Stimulated activated CD8-positive, alpha-beta memory T cell treated with anti-CD3 and anti-CD28 coated beads, Interleukin-4, amount 100 ng/mL, for 48 hours (primary cell): Measurements from ENCODE around the gene IFNGR2.
"Not testable (repeated sequence)": the region's sequence is repeated elsewhere in the genome, so short reads cannot be mapped to it uniquely, and the experiment has no call there.

Source experiments
- DNase-seq: peaks from one replicate; pipeline ENCODE4 v3.0.0-alpha.2; 2020

The IFNGR2 gene

DNA sequence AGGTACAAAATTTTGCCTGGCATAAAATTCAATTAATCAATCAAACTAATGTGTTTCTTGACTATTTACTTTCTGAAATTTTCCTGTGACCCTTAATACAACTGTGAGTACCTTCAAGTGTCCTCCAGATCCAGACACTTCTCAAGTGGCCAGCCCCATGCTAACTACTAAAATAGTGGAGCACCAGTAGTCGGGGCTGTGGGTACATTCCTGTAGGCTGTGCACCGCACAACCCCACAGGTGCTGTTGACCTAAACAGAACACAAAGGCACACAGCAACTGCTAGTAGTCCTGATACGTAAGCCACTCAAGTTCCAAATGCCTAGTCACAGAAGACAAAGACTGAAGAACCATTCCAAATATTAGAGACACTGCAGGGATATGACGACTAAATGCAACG, 40.0 kb downstream of the IFNGR2 start:
- DNase-seq, result no peak

DNA sequence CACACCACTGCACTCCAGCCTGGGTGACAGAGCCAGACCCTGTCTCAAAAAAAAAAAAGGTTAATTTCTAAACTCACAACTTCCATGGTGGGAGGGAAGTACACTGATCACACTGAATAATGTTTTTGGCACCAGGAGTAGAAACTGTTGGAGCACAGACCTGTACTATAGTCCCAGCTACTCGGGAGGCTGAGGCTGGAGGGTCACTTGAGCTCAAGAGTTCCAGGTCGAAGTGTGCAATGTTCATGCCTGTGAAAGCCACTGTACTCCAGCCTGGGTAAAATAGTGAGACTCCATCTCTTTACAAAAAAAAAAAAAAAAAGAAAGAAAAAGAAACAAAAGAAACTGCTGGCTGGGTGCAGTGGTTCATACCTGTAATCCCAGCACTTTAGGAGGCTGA, 41.3 kb downstream of the IFNGR2 start:
- DNase-seq, result no peak

DNA sequence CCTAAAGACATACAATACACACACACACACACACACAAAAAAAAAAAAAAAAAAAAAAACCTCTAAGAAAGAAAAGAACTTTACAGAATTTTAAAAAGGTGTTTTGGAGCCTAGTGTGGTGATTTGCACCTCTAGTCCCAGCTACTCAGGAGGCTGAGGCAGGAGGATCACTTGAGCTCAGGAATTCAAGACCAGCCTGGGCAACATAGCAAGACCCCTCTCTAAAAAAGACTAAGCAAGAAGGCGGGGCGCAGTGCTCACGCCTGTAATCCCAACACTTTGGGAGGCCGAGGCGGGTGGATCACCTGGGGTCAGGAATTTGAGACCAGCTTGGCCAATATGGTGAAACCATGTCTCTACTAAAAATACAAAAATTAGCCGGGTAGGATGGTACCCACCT, 43.4 kb downstream of the IFNGR2 start:
- not testable (repeated sequence) for DNase-seq

DNA sequence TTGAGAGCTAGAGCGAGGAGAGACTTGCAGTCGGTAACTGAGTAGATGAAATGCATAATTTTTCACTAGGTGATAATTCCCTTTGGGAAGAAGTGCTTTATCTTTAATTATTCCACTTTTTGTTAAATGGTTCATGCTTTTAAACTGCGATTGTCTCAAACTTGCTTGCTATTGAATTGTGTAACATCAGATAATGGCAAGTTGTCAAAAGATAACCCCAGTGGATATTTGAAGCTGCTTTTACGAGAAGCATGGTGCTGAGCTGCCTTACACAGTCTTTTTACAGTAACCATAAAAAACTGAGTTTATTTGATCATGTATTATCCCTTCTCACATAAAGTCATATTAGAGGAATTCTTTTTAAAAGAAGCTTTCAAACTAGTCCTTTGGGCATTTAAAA, 46.4 kb downstream of the IFNGR2 start:
- DNase-seq, result no peak

DNA sequence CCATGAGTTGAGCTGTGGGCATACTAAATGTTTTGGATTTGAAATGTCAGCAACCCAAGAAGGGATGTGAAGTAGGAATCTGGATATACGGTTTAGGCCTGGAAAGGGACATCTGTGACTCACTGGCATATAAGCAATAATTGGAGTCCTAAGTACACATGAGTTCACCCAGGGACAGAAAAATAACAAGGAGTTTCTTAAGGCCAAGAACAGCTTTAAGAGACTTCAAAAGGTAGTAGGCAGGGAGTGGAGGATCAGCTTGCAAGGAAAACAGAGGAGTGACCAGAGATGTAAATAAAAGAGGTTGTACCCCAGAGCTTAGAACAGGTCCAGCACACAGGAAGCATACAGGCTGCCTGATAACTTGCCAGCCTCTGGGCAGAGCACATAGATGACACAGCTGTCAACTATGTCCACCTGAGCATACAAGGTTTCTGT, 48.4 kb downstream of the IFNGR2 start:
- DNase-seq, result no peak

DNA sequence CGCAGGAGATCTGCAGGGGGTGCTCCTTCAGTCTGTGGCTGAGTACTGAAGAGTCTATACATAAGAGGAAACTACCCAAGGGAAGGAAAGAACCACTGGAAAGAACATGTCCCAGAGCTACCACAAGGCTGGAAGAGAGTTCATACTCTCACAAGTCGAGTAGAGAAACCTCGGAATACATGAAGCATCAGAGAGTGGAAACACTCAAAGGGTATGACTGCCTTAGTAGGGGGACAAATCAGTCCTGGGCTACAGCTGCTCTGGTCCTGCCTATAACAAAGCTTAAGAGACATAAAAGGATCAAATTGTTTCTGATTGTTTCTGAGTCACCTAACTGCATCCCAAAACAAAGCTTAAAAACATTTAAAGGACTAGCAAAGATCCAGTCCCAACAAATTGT, 49.1 kb downstream of the IFNGR2 start:
- no peak for DNase-seq

DNA sequence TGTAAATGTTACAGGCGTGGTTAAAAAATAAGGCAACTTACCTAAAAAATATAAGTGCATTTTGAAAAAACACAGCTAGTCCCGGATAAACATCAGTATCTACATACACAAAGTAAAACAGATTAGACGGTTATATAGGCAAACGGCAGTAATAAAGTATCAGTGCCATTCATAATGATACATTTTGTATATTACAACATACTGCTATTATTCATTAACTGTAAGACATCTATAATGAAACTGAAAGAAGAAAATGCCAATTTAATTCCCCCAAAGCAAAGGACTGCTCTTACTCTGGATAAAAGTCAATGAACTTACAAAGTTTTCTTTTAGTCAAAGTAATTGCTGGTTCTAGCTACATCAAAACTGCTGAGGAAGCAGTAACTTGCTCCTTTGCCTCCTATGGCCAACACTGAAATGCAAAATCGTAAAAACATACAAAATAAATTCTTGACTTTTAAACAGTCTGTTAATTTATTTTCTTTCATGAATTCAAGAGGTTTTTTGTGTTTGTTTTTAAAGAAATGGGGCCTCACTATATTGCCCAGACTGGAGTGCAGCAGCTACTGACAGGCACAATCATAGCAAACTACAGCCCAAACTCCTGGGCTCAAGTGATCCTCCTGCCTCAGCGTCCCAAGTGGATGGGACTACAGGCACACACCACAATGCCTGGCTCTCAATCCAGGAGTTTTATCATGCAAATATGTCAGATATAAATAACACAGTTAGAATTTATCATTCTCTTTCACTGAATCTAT, 52.7 kb downstream of the IFNGR2 start:
- no peak for DNase-seq

DNA sequence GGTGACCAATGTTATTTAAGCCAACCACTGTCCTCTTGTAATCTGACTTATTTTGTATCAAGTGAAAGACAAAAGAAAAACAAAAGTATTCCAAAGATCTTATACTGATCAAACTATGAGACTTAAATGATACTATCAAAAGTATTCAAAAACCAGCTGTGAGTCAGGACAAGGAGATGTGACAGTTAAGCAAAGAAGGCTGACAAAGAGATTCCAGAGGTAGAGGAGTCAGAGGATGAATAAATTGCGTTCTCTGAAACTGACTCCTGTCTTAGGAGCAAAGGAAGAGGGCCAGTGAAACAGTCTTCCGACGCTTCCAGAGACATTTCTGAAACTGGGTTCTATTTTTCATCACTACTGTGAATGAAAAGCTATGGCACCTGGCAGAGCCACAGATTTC, 55.6 kb downstream of the IFNGR2 start:
- no peak for DNase-seq

DNA sequence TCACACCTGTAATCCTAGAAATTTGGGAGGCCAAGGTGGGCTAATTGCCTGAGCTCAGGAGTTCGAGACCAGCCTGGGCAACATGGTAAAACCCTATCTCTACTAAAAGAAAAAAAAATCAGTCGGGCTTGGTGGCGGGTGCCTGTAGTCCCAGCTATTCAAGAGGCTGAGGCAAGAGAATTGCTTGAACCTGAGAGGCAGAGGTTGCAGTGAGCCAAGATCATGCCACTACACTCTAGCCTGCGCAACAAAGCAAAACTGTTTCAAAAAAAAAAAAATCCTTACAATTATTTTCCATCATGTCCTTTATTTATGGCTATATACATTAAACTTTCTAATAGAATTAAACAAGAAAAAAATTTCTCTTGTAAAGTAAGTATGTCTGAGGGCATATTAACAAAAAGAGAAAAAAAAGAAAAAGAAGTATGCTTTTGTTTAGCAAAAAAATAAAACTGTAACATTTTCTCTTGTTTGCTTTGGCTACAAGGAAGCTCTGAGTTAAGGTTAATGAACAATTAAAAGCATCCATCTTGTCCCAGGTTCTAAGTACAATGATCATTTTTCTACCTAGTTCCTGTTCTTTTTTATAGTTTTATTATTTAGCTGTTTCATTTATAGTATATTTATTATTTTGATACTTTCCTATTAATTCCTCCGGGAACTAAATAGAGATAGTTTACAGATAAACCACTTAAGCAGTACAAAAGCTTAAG, 58.5 kb downstream of the IFNGR2 start:
- no peak for DNase-seq

DNA sequence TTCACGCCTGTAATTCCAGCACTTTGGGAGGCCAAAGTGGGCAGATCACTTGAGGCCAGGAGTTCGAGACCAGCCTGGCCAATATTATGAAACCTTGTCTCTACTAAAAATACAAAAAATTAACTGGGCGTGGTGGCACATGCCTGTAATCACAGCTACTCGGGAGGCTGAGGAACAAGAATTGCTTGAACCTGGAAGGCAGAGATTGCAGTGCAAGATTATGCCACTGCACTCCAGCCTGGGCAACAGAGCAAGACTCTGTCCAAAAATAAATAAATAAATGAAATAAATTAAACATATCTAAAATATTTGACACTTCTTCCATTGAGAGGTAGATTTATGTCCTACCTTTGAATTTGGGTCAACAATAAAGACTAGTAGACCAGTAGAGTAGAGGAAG, 66.0 kb downstream of the IFNGR2 start:
- not testable (repeated sequence) for DNase-seq

DNA sequence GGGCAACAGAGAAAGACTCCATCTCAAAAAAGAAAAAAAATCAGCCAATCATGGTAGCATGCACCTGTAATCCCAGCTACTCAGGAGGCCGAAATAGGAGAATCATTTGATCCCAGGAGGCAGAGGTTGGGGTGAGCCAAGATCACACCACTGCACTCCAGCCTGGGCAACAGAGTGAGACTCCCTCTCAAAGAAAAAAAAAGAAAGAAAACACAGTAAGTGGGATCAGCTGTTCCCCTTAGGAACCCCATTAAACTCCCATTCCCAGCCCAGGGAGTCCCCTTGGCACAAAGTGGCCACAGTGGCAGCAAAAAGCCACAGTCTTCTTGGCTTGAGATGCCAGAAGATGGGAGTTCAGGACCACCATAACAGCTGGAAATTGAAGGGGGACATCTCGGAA, 67.5 kb downstream of the IFNGR2 start:
- DNase-seq, result no peak

DNA sequence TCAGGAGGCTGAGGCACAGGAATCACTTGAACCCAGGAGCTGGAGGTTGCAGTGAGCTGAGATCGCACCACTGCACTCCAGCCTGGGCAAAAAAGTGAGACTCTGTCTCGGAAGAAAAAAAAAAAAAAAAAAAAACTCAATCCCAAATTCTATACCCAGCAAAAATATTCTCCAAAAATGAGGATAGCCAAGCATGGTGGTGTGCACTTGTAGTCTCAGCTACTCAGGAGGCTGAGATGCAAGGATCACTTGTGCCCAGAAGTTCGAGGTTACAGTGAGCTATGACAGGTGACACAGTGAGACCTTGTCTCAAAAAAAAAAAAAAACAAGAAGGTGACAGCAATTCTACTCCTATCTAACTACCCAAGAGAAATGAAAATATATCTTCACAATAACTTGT, 70.1 kb downstream of the IFNGR2 start:
- no peak for DNase-seq

DNA sequence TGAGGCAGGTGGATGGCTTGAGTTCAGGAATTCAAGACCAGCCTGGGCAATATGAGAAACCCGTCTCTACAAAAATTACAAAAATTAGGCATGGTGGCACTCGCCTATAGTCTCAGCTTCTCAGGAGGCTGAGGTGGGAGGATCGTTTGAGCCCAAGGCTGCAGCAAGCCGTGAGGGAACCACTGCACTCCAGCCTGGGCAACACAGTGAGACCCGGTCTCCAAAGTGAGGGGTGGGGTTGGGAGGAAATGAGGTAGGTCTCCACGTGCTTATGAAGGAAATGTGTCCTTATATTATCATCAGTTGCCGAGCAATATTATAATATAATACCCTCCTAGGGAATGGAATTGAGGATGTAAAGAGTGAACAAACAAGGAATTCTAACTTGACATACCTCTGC, 73.9 kb downstream of the IFNGR2 start:
- DNase-seq, result no peak

DNA sequence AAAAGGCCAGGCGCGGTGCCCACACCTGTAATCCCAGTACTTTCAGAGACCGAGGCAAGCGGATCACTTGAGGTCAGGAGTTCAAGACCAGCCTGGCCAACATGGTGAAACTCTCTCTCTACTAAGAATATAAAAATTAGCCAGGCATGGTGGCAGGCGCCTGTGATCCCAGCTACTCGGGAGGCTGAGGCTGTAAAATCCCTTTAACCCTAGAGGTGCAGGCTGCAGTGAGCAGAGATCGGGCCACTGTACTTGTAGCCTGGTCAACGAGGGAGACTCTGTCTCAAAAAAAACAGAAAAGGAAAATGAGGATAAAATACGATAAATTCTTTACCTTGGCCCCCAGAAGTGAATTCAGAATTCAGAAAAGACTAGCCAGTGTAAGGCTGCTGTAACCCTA, 75.0 kb downstream of the IFNGR2 start:
- DNase-seq, result no peak

DNA sequence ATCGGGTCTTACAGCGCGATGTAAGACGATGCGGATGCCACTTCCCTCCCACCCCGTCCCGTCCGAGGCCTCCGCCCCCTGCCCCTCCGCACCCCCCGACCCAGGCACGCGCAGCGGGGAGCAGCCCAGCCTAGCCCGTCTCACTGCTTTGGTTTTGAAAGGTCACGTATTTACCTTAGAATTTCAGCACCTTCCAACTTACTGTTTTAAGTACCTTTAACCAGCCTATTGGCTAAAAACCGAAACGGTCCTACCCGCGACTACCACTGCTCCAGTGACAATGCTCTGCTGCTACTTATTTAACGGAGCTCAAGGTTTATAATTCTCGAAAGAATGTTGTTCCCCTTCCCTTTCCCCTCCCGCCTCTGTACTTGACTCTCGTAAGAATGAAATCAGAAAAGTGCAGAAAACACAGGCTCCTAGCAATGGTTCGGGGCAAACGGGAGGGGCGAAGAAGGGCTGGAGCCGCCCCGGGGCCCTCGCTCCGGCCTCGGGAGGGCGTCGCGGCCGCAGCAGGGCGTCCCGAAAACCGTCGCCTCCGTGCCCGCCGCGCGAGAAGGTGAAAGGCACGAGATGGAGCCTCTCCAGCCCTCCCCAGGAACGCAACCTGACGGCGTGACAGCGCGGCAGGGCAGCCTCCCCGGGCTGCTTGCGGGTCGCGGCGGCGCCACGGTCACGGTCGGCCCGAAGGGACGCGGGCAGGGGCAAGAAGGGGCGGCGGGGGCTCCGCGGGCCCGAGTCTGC, 75.9 kb downstream of the IFNGR2 start:
- DNase-seq, result peak; percentile 56

DNA sequence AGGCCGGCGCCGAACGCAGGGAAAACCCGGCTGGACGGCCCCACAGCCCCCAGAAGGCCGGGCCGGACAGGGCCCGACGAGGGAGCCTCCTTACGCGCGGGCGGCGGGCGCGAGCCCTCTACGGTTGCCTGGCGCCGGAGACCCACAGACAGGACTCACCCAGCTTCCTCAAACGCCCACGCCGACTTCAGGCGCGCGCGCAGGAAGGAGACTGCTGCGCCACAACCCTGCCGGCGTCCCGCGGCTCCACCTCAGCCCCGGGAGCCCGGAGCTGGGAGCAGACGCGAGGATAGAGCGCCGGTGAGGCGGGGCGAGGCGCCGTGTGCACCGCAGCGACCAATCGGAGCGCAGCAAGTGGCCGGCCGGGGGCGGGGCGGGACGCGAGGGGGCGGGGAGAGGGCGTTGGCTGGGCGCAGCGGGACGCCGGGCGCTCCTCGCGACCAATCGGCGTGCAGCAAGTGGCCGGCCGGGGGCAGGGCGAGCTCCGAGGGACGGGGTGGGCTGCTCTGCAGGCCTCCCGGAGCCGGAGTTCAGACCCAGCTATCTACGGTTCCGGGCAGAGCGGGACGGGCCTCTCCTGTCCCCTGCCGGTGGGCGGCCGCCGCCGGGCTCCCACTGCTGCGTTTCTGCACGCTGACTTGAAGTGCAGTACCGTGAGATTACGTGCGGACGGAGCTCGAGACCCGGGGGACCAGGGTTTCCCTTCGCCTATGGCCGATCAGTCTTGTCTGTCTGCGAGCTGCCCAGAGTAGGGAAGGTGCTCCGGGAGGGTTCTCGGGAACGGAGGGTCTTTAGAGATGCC, 76.7 kb downstream of the IFNGR2 start, which contains the start of gene TMEM50B:
Gene TMEM50B, minus strand, starts transcription at position 296 of the 802 bp plus-strand sequence. CDS start 11,089 bp downstream, outside the sequence.
- DNase-seq, result peak; percentile 96

DNA sequence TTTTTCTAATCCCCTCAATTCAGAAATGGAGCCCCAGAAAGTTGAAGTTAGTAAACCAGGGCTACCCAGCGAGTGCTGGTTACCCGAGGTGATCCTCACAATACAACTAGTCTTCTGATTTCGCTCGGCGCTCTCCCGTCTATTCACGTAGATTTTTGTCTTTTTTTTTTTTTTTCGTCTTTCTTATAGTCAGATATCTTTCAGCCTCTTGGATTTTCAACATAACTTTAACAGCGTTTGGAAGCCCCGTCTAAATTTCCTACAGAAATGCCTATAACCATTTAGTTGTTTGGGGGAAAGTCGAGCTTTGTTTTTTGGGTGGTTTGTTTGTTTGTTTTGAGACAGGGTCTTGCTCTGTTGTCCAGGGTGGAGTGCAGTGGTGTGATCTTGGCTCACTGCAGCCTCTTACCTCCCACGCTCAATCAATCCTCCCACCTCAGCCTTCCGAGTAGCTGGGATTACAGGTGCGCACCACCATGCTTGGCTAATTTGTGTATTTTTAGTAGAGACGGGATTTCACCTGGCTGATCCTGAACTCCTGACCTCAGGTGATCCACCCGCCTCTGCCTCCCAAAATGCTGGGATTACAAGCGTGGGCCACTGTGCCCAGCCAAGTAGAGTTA, 77.4 kb downstream of the IFNGR2 start:
- no peak for DNase-seq

DNA sequence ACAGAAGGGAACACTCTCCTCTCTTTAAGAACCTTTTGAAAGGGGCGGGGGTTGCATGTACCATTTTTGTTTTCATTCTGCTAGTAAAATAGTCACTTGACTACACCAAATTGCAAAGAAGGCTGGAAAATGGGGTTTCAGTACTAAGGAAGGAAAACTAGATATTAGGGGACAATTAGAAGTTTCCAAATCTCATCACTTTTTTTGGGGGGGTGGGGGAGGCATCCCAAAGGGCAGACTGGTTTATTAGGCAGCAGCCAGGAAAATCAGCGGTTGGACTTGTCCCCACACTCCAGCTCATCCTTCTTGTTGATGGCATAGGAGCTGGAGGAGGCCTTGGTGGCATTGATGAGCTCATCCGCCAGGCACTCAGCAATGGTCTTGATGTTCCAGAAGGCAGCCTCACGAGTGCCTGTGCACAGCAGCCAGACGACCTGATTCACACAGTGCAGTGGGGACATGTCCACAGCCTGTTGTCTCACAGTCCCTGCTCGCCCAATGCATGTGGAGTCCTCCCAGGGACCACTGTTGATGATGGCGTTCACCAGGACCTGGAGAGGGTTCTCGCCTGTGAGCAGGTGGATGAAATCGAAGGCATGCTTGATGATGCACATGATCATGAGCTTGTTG, 78.2 kb downstream of the IFNGR2 start:
- no peak for DNase-seq
